Right lobe of liver (tissue), 4 donors: ENCODE measurements around the gene TMPRSS9.
"Not testable (repeated sequence)": the region's sequence is repeated elsewhere in the genome, so short reads cannot be mapped to it uniquely, and the experiment has no call there.

Experiments
- POLR2A ChIP-seq: fragments of 450-650 bp; IDR thresholded peaks from one replicate; pipeline ENCODE4 v1.6.1; 2017; ENCODE audit warnings: antibody characterized with exemption, mild to moderate bottlenecking
- TF ChIP-seq, protein P1 (sequence below), 4 donors: fragments of 200-600 bp in 3 of 4; fragments of 450-650 bp in 1 of 4; IDR thresholded peaks; one replicate each; pipeline versions ENCODE4 v1.5.1 to v1.8.0; 2016 to 2022; ENCODE audit warnings: antibody characterized with exemption in 4 of 4, mild to moderate bottlenecking in 2 of 4
- donor health status: DM: no; HTN: no; CAD: no.
- donor health status: DM: no; HTN: no; CAD: no.
- donor health status: DM: no; HTN: yes; CAD: no.

DNA sequence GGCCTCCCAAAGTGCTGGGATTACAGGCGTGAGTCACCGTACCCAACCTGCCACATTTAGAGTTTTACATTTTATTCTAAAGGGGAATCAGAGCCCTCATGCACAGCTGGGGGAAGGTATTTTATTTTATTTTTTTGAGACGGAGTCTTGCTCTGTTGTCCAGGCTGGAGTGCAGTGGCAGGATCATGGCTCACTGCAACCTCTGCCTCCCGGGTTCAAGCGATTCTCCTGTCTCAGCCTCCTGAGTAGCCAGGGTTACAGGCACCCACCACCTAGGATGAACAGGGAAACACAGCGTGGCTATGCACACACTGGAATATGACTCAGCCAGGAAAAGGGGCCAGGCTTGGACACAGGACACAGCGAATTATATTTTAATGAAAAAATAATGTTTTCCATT, 37.1 kb downstream of the TMPRSS9 start:
- TF ChIP-seq, protein P1, sequence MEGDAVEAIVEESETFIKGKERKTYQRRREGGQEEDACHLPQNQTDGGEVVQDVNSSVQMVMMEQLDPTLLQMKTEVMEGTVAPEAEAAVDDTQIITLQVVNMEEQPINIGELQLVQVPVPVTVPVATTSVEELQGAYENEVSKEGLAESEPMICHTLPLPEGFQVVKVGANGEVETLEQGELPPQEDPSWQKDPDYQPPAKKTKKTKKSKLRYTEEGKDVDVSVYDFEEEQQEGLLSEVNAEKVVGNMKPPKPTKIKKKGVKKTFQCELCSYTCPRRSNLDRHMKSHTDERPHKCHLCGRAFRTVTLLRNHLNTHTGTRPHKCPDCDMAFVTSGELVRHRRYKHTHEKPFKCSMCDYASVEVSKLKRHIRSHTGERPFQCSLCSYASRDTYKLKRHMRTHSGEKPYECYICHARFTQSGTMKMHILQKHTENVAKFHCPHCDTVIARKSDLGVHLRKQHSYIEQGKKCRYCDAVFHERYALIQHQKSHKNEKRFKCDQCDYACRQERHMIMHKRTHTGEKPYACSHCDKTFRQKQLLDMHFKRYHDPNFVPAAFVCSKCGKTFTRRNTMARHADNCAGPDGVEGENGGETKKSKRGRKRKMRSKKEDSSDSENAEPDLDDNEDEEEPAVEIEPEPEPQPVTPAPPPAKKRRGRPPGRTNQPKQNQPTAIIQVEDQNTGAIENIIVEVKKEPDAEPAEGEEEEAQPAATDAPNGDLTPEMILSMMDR (IDR thresholded peaks at IDR 0.05): not testable (repeated sequence)
- not testable (repeated sequence) for TF ChIP-seq POLR2A
